ENCODE data around the gene PLEKHM2.

DNA sequence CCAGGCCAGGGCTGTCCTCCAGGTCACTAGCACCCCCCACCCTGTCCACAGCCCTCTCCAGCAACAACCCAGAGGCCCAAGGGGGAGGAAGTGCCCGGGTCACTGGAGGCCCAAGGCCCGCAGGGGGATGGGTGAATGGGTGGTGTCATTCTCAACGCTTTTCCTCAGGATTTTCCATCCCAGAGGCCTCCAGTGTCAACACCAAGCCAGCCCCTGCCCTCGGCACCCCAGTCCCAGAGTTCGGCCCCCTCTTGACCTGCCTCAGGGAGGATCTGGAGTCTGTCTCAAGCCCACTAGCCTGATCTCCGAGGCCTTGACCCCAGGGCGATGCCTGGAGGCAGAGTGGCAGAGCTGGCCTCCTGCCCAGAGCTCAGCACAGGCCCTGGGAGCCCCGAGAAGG lies 63.3 kb downstream of the PLEKHM2 start:
- TF ChIP-seq, protein P1, sequence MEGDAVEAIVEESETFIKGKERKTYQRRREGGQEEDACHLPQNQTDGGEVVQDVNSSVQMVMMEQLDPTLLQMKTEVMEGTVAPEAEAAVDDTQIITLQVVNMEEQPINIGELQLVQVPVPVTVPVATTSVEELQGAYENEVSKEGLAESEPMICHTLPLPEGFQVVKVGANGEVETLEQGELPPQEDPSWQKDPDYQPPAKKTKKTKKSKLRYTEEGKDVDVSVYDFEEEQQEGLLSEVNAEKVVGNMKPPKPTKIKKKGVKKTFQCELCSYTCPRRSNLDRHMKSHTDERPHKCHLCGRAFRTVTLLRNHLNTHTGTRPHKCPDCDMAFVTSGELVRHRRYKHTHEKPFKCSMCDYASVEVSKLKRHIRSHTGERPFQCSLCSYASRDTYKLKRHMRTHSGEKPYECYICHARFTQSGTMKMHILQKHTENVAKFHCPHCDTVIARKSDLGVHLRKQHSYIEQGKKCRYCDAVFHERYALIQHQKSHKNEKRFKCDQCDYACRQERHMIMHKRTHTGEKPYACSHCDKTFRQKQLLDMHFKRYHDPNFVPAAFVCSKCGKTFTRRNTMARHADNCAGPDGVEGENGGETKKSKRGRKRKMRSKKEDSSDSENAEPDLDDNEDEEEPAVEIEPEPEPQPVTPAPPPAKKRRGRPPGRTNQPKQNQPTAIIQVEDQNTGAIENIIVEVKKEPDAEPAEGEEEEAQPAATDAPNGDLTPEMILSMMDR (IDR thresholded peaks at IDR 0.05): no peak
- no peak for TF ChIP-seq POLR2A (IDR thresholded peaks at IDR 0.05)
